HG03432 (cell line): ENCODE measurements around the gene C5AR1.
A peak's percentile ranks its signal among the peaks of the same experiment; 100 is the strongest.
"Not testable (repeated sequence)": the region's sequence is repeated elsewhere in the genome, so short reads cannot be mapped to it uniquely, and the experiment has no call there.

ENCODE experiments used
- ATAC-seq: cut with Tn5 transposase; IDR thresholded peaks from one replicate; pipeline ENCODE4 v1.9.1; 2021; ENCODE audit warnings: mild to moderate bottlenecking, moderate library complexity; ENCODE audit not compliant: unreplicated experiment

The C5AR1 gene

GRCh38 chr19:47309608-47310007 is at the start of gene C5AR1:
Gene C5AR1, plus strand, starts transcription at chr19:47309861. Its CDS starts 35 bp downstream, at chr19:47309896.
- no peak for ATAC-seq

- ATAC-seq, result no peak
These were observed 49.2 kb upstream of the C5AR1 start for GRCh38 chr19:47260476-47260875.

GRCh38 chr19:47261946-47262793 is 47.5 kb upstream of the C5AR1 start:
- peak; percentile 56 for ATAC-seq

- ATAC-seq, result no peak
These were observed 45.0 kb upstream of the C5AR1 start for GRCh38 chr19:47264629-47265028.

GRCh38 chr19:47266401-47266941 is 43.2 kb upstream of the C5AR1 start:
- ATAC-seq, result no peak

GRCh38 chr19:47267350-47267759 is 42.3 kb upstream of the C5AR1 start:
- ATAC-seq, result no peak

GRCh38 chr19:47268028-47268427 is 41.6 kb upstream of the C5AR1 start:
- no peak for ATAC-seq

- ATAC-seq, result no peak
These were observed 40.1 kb upstream of the C5AR1 start for GRCh38 chr19:47269596-47269995.

GRCh38 chr19:47270408-47270807 is 39.3 kb upstream of the C5AR1 start:
- no peak for ATAC-seq

GRCh38 chr19:47271949-47272348 is 37.7 kb upstream of the C5AR1 start:
- no peak for ATAC-seq

GRCh38 chr19:47272448-47273312 is 37.0 kb upstream of the C5AR1 start:
- no peak for ATAC-seq

GRCh38 chr19:47273313-47274070 is 36.2 kb upstream of the C5AR1 start:
- peak; percentile 57 for ATAC-seq

GRCh38 chr19:47274071-47274890 is 35.4 kb upstream of the C5AR1 start, which contains the start of gene INAFM1:
Gene INAFM1, plus strand, starts transcription at chr19:47274885. Its CDS starts 35 bp downstream, at chr19:47274920.
- ATAC-seq, result peak; percentile 55

GRCh38 chr19:47274891-47275761 is 34.5 kb upstream of the C5AR1 start:
- ATAC-seq, result peak; percentile 5

GRCh38 chr19:47275791-47276461 is 33.7 kb upstream of the C5AR1 start:
- no peak for ATAC-seq

- ATAC-seq, result not testable (repeated sequence)
These were observed 33.1 kb upstream of the C5AR1 start for GRCh38 chr19:47276513-47276912.

GRCh38 chr19:47280183-47280797 is 29.4 kb upstream of the C5AR1 start:
- no peak for ATAC-seq
